Endothelial cell of umbilical vein (primary cell): ENCODE data around the gene ABRAXAS1. TPM values are rescaled to one million over a fixed set of nuclear protein-coding genes. Genes with fewer than 3 reads are reported as not detected.

Experiments
- BruUV-seq: library from RNA; stranded (reverse); fragments of 400-500 nt; replicated peaks from 2 replicates; lab custom pipeline; 2021; lab: Mats Ljungman, UMichigan
- CTCF ChIA-PET: fragments of 300-600, 350-600 bp; sonication (Branson Sonifier 250); formaldehyde crosslinking; loops from one replicate; lab custom pipeline; 2021; ENCODE audit warnings: antibody characterized with exemption, inconsistent platforms; lab: Charles Lee
- POLR2A ChIA-PET: fragments of 300-600, 350-600 bp; sonication (Branson Sonifier 250); formaldehyde crosslinking; loops from one replicate; lab custom pipeline; 2021; ENCODE audit warnings: antibody characterized with exemption, inconsistent platforms; lab: Charles Lee
- DNase-seq: peaks from one replicate; pipeline ENCODE4 v3.0.0-alpha.2; 2011; ENCODE audit warnings: low read depth, low spot score
- FAIRE-seq: peaks from 2 replicates; lab custom pipeline; 2011; peaks lifted over from hg19 to GRCh38; lab: Jason Lieb, UNC
- H2AFZ ChIP-seq: 2 replicates; pipeline ENCODE4 v1.6.0; 2012; ENCODE audit warnings: low read depth, low read length, control low read depth, inconsistent platforms
- H3K27ac ChIP-seq: 2 replicates; pipeline ENCODE4 v1.5.1; 2011; ENCODE audit warnings: low read depth, mild to moderate bottlenecking, control low read depth, low read length, moderate library complexity; ENCODE audit not compliant: insufficient read depth
- H3K27me3 ChIP-seq, 2 experiments: 2 replicates each; pipeline versions ENCODE4 v1.6.0 to v1.6.1; 2011; ENCODE audit warnings: low read length in 2 of 2, mixed read lengths in 1 of 2; ENCODE audit not compliant: control insufficient read depth in 2 of 2, insufficient read depth in 2 of 2
- H3K36me3 ChIP-seq, 2 experiments: 2 replicates in 1 of 2; 3 replicates in 1 of 2; pipeline ENCODE4 v1.5.1; 2011; ENCODE audit warnings: low read length in 2 of 2, mild to moderate bottlenecking in 1 of 2, moderate library complexity in 1 of 2; ENCODE audit not compliant: control insufficient read depth in 2 of 2, insufficient read depth in 2 of 2; ENCODE audit errors: extremely low read depth in 1 of 2
- H3K4me1 ChIP-seq: 3 replicates; pipeline ENCODE4 v1.5.1; 2011; ENCODE audit warnings: mild to moderate bottlenecking, low read length; ENCODE audit not compliant: control insufficient read depth, insufficient read depth; ENCODE audit errors: extremely low read depth
- H3K4me2 ChIP-seq: 2 replicates; pipeline ENCODE4 v1.6.1; 2011; ENCODE audit warnings: low read length, control low read depth, mixed read lengths; ENCODE audit not compliant: insufficient read depth
- H3K4me3 ChIP-seq, 3 experiments: fragments of 200-600 bp in 1 of 3; sonication (generic), shearing (Covaris generic) in 1 of 3; replicated peaks in 1 of 3; 2 replicates each; pipeline ENCODE4 v1.5.1; 2011 to 2016; ENCODE audit warnings: control low read depth in 3 of 3, low read length in 3 of 3, mild to moderate bottlenecking in 2 of 3, inconsistent platforms in 1 of 3, low read depth in 1 of 3, moderate library complexity in 1 of 3; ENCODE audit not compliant: insufficient read depth in 1 of 3
- H3K79me2 ChIP-seq: 2 replicates; pipeline ENCODE4 v1.6.0; 2012; ENCODE audit warnings: low read length, inconsistent platforms; ENCODE audit not compliant: control insufficient read depth, insufficient read depth
- H3K9ac ChIP-seq: replicated peaks from 2 replicates; pipeline ENCODE3; 2011; ENCODE audit warnings: low read length, control low read depth; ENCODE audit not compliant: insufficient read depth; ENCODE audit errors: extremely low read depth
- H3K9me1 ChIP-seq: replicated peaks from 3 replicates; pipeline ENCODE4 v1.6.0; 2011; ENCODE audit warnings: mild to moderate bottlenecking, low read length; ENCODE audit not compliant: control insufficient read depth, insufficient read depth; ENCODE audit errors: extremely low read depth
- H3K9me3 ChIP-seq: replicated peaks from 2 replicates; pipeline ENCODE4 v1.5.1; 2012; ENCODE audit warnings: low read length, inconsistent platforms; ENCODE audit not compliant: control insufficient read depth, insufficient read depth
- H4K20me1 ChIP-seq: replicated peaks from 2 replicates; pipeline ENCODE3; 2011; ENCODE audit warnings: mild to moderate bottlenecking, low read length; ENCODE audit not compliant: control insufficient read depth, insufficient read depth; ENCODE audit errors: extremely low read depth
- EZH2 ChIP-seq: IDR thresholded peaks from 2 replicates; pipeline ENCODE4 v1.6.1; 2012; ENCODE audit warnings: borderline replicate concordance, low read depth, mild to moderate bottlenecking, moderate library complexity, low read length, inconsistent platforms; ENCODE audit not compliant: severe bottlenecking
- GATA2 ChIP-seq: IDR thresholded peaks from 2 replicates; pipeline ENCODE4 v1.7.0; 2011; ENCODE audit warnings: low read depth, mild to moderate bottlenecking, moderate library complexity, mixed read lengths, low read length; ENCODE audit not compliant: insufficient read length, insufficient read depth
- JUN ChIP-seq: IDR thresholded peaks from 2 replicates; pipeline ENCODE4 v1.6.1; 2011; ENCODE audit warnings: borderline replicate concordance, low read depth; ENCODE audit not compliant: insufficient read length, insufficient read depth
- MYC ChIP-seq: IDR thresholded peaks from one replicate; pipeline ENCODE4 v1.6.1; 2011; ENCODE audit warnings: mild to moderate bottlenecking, low read depth, low read length
- POLR2A ChIP-seq: IDR thresholded peaks from 2 replicates; pipeline ENCODE4 v1.6.1; 2012; ENCODE audit warnings: low read depth, mild to moderate bottlenecking, control low read depth, low read length
- POLR2AphosphoS5 ChIP-seq: IDR thresholded peaks from 2 replicates; pipeline ENCODE4 v1.6.1; 2012; ENCODE audit warnings: low read depth, mild to moderate bottlenecking, control low read depth, low read length, moderate library complexity; ENCODE audit not compliant: insufficient read depth
- dilution Hi-C: fragments of 300-500 bp; cut with MboI; formaldehyde crosslinking; loops from one replicate; pipeline ENCODE4 v1.15.0; 2019; ENCODE audit warnings: low sequenced_read_pairs; ENCODE audit not compliant: extremely low pct_ligation_motif_present
- intact Hi-C: fragments of 100-400 bp; cut with micrococcal nuclease; formaldehyde crosslinking; loops from one replicate; pipeline ENCODE4 v1.10.0; 2022
- polyA plus RNA-seq, 4 experiments: library from polyadenylated mRNA; depleted of rRNA in 3 of 4; stranded (reverse) in 3 of 4; unstranded in 1 of 4; fragments of >200 nt; gene quantifications; 2 replicates each; pipeline versions ENCODE4 v1.2.1 to v1.2.3, GENCODE V29; 2011 to 2012; ENCODE audit warnings: missing spikeins in 1 of 4
- total RNA-seq: library from RNA; stranded (reverse); gene quantifications from 2 replicates; pipeline ENCODE4 v1.2.3, GENCODE V29; 2021
- TF ChIP-seq, protein P1 (sequence below): IDR thresholded peaks from 2 replicates; pipeline ENCODE4 v1.6.1; 2011; ENCODE audit not compliant: insufficient read depth, insufficient read length

ABRAXAS1 gene
- total and polyA plus RNA-seq, 2 donors (not counting 3 experiments of a cell fraction or from before 2014, with no cell fraction given): 5.5 to 16.7 TPM

- H3K36me3 ChIP-seq: peaks cover 0 to under 1% of the 10 kb centered on the region in 2 experiments
- ChIA-PET POLR2A (no interaction called here), CTCF (no interaction called here)
- H3K27me3 ChIP-seq: no peaks in the 10 kb centered on the region
- no peaks in the 10 kb centered on the region for H3K9me3 ChIP-seq
- intact Hi-C loops: no loop called here
- H3K4me3 ChIP-seq: no peak overlapping the region
- no peak overlapping the region for H3K9ac ChIP-seq
- dilution Hi-C loops: no loop called here
- H3K79me2 ChIP-seq: no peaks in the 10 kb centered on the region
- H3K4me1 ChIP-seq: no peaks in the 10 kb centered on the region
- H3K27ac ChIP-seq: no peak overlapping the region
- H3K9me1 ChIP-seq: no peaks in the 10 kb centered on the region
- no peak overlapping the region for H3K4me2 ChIP-seq
- TF ChIP-seq MYC: no peak
- TF ChIP-seq, protein P1, sequence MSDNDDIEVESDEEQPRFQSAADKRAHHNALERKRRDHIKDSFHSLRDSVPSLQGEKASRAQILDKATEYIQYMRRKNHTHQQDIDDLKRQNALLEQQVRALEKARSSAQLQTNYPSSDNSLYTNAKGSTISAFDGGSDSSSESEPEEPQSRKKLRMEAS: no peak
- no peak for TF ChIP-seq EZH2
- TF ChIP-seq POLR2AphosphoS5: no peak
- TF ChIP-seq GATA2: no peak
- no peak for TF ChIP-seq JUN
- no peaks in the 10 kb centered on the region for H4K20me1 ChIP-seq
- no peak overlapping the region for H2AFZ ChIP-seq
- FAIRE-seq: no peak
- DNase-seq: no peak
- BruUV-seq: no TSS peak
Measured at GRCh38 chr4:83436680-83437079, 48.2 kb downstream of the ABRAXAS1 start.

DNA sequence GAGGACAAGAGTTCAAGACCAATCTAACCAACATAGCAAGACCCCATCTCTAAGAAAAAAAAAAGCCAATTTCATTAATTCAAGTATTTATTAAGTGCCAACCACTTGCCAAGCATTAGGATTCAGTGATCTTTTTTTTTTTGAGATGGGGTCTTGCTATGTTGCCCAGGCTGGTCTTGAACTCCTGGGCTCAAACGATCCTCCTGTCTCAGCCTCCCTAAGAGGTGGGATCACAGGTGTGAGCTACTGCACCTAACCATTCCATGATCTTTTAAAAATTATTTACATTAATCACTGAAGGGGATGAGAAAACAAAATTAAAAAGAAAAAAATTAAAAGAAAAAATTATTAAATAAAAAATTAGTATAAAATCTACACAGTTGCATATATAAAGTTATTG, 53.7 kb downstream of the ABRAXAS1 start:
- H3K27ac ChIP-seq: no peak overlapping the region
- no peaks in the 10 kb centered on the region for H3K9me3 ChIP-seq
- intact Hi-C loops (no loop called here), dilution Hi-C loops (no loop called here)
- no peak overlapping the region for H3K9ac ChIP-seq
- DNase-seq (no peak), FAIRE-seq (no peak)
- H3K9me1 ChIP-seq: no peaks in the 10 kb centered on the region
- no TSS peak for BruUV-seq
- peaks cover 0 to 3% of the 10 kb centered on the region in 2 experiments for H3K36me3 ChIP-seq
- H4K20me1 ChIP-seq: no peaks in the 10 kb centered on the region
- no peak overlapping the region for H3K4me3 ChIP-seq
- ChIA-PET POLR2A (no interaction called here), CTCF (no interaction called here)
- peaks cover 4% of the 10 kb centered on the region for H3K4me1 ChIP-seq
- H3K79me2 ChIP-seq: no peaks in the 10 kb centered on the region
- no peaks in the 10 kb centered on the region for H3K27me3 ChIP-seq
- H2AFZ ChIP-seq: no peak overlapping the region
- H3K4me2 ChIP-seq: no peak overlapping the region
- TF ChIP-seq GATA2 (no peak), EZH2 (no peak), POLR2AphosphoS5 (no peak), POLR2A (no peak), JUN (no peak)
- TF ChIP-seq, protein P1: no peak
